Fibroblast of skin of abdomen (primary cell): Measurements from ENCODE around the gene TBC1D14.
"Not testable (repeated sequence)": the region's sequence is repeated elsewhere in the genome, so short reads cannot be mapped to it uniquely, and the experiment has no call there.

Source experiments
- DNase-seq: peaks from one replicate; pipeline ENCODE4 v3.0.0-alpha.2; 2013

Gene TBC1D14

DNA sequence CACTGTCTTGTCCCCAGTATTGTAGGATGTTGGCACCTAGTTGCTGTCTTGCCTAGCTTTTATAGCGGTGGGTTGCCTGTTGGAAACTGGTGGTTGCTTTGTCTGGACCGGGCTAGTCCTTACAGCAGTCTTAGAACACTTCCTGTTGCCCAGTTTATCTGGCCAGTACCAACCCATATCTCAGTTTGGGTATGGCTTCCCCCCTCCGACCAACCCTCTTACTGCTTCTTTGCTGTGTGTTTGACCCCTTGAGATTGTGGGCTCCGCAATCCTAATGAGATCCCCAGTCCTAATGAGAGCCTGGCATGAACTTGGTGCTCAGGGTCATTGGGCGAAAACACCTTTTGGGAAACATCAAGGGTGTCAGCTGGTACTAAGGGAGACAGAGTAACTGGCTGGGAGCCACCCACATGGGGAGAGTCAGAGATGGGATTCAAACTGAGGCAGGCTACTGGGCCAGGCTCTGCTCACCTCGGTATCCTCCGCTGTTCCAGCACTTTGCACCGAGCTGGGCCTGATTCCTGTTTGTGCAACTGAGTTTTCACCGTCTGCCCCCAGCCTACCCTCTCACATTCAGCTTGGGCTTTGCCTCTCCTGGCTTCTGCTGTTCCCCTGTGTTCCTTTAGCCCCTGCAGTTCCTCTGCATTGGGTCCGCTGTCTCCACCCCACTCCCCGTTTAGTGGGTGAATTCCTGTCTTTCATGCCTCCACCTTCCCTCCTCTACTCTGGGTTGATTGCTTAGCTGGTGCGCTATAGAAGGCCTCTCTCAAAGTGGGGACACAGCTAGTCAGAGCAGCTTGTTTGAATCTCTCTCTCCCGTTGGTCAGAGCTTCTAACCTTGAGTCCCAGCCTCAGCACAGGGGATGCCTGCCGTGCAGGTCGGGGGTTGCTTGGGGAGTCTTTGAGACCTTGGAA lies 1.6 kb downstream of the TBC1D14 start:
- DNase-seq, result no peak

DNA sequence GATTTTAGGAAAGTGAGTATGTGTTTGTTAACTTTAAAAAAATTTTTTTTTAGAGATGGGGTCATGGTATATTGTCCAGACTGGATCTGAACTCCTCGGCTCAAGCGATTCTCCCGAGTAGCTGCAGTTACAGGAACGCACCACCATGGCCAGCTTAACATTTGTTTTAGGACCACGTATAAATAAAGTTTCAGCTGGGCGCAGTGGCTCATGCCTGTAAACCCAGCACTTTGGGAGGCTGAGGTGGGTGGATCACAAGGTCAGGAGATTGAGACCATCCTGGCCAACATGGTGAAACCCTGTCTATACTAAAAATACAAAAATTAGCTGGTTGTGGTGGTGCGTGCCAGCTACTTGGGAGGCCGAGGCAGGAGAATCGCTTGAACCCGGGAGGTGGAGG lies 2.3 kb downstream of the TBC1D14 start:
- DNase-seq, result not testable (repeated sequence)

DNA sequence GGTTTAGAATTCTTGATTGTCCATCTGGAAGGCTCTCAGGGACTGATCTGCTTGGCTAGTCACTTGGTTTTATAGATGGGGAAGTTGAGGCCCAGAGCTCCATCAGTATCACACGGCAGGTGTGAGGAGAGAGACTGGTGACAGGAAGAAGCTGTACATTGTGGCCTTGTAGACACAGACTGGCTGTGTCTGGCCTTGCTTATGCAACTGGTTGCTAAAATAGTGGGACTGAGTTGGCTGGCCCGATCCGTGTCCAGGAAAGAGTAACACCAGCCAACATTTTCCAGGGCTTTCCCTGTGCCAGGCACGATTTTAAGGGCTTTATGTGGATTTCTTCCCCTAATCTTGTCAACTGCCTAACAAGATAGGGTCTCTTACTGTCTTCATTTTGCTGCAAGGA lies 2.8 kb downstream of the TBC1D14 start:
- DNase-seq, result no peak

DNA sequence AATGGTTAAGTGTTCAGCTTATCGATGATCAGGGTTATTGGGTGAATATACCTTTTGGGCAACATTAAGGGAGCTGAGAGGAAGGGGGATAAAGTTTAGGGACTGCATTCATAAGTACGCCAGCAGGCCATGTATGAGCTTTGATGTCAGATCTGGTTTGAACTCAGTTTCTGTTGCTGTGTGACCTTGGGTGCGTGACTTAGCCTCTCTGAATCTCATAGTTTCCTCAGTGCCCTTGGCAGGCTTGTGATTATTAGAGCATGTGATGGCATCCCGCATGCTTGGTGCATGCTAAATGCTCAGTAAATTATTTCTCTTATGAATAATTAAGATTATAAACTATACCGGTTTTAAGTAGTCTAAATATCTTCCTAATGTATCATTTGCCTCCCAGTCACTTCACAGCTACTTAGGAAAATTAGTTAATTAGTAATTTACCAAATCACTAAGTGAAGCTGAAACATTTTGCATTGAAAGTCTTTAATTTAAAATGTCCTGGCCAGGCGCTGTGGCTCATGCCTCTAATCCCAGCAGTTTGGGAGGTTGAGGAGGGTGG lies 3.8 kb downstream of the TBC1D14 start:
- no peak for DNase-seq

DNA sequence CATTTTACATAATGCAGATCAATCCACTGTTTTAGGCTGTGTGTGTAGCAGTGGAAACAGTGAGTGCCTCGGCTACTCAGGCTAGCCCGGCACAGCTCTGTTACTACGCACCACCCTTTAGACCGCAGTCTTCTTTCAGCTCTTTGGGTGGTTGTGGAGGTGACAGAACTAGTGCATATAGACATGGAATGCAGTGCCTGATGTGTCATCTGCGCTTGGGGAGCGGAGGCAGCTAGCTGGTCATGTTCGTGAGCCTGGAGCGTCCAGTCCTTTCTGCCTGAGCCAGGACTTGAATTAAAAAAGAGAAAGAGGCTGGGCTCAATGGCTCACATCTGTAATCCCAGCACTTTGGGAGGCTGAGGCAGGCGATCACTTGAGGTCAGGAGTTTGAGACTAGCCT lies 4.8 kb downstream of the TBC1D14 start:
- DNase-seq, result no peak

- DNase-seq, result no peak
These were observed 5.7 kb downstream of the TBC1D14 start for GRCh38 chr4:6915041-6916005.

DNA sequence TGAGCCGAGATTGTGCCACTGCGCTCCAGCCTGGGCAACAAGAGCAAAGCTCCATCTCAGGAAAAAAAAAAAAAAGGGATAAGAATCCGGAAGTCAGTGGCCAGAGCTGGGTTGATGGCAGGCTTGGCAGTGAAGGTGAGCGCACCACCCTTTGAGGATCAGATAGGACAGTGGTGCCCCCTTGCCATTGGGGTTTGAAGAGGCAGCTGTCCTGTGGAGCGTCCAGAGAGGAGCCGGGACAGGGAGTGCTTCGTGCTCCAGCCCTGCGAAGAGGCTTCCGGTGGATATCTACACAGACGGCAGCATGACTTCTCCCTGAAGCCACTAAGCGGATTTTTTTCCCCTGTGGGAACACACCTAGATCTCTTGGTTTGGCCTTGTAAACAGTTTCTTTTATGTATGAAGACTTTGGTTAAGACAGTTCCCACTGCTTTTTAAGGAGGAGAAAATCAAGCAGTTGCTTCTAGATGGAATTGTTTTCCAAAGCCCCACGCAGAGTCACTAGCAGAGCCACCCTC lies 6.5 kb downstream of the TBC1D14 start:
- no peak for DNase-seq

- no peak for DNase-seq
These were observed 7.2 kb downstream of the TBC1D14 start for GRCh38 chr4:6916587-6917460.

DNA sequence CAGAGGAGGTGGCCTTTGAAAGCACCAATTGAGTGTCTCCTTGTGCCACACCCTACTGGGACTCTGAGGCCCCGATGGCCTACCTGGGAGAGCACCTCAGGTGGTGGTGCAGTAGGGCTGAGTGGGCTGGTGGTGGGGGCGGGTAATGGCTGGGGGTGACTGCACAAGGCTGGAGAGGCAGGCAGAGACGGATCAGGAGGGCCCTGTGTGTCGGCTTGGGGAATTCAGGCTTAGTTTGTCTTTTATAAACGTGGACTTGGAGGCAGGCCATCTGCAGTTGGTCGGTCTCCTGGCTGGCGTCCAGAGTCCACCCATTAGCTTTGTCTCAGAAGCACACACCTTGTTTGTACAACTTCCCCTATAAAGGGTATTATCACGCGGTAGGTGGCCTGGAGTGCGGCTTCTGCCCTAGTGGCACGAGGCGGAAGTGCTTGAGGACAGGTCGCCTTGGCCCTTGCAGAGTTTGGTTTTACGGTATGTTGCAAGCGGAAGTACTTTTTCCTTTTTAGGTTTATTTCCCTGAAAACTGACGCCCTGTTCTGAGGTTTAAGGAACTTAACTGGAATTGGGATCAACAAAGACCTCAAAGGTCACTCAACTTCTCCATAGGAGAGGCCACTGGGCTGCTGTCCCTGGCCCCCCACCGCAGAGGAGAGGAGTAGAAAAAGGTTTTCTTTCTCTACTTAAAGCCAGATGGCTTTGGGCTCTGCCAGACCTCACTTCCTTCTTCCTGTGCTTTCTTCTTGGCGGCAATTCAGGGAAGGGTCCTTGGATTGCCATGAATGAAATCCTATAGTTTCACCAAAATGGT lies 8.0 kb downstream of the TBC1D14 start:
- no peak for DNase-seq

GRCh38 chr4:6918338-6918737 lies 8.7 kb downstream of the TBC1D14 start:
- DNase-seq, result no peak

- DNase-seq, result no peak
These were observed 10.5 kb downstream of the TBC1D14 start for GRCh38 chr4:6920171-6920570.

- DNase-seq, result no peak
These were observed 13.9 kb downstream of the TBC1D14 start for GRCh38 chr4:6923507-6923906.

DNA sequence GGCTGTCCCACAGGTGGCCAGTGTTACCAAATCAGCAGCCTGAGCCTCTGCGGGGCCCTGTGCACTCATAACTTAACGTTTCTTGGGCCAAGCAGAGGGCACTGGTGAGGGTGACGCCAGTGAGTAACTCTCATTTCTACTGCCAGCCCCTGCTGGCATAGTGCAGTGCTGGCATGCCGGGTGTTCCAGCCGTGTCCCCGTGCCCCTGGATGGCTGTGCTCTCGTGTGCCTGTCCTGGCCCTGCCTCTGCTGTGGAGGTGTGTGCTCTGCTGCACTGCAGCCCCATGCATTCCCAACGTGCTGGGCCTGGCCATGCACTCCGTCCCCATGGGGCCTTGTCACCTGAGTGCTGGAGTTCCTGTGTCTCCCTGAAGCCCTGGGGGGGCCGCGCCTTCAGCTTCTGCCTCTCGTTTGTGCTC lies 14.7 kb downstream of the TBC1D14 start:
- DNase-seq, result no peak

DNA sequence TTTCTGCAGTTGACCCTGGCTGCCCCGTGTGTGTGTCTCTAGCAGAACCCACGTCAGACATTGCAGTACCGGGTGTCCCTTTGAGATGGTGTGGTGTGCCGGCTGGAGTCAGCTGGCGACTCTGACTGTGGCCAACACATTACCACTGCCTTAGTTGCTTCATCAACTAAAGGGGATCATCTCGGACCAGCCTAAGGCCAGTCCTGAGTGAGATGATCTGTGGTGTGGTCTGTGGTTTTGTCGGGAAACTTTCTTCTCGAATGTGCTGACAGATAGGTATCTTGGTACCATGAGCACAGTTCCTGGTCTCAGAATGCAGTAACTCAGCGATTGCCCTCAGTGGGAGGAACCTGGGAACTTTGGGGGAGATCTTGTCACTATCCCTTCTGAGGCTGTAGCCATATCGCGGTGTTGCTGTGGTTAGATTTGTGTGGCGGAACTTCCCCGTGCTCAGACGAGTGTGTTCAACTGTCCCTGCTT lies 15.8 kb downstream of the TBC1D14 start:
- no peak for DNase-seq

DNA sequence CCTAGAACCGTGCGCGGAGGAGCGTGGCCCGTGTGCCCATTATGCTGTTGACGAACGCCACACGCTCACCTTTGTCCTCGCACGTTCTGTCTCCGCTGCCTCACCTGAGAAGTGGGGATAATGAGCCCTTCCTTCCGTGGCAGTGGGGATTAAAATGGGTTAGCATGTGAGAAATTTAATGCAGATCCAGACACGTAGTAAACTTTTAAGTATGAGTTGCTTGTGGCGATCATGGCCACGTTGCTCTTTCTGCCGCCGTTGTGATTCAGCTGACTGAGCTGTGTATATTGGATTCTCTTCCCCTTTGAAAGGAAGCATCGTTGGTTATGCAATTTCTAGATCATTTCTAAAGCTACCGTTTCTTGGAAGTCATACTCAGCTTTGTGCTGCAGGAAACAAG lies 16.5 kb downstream of the TBC1D14 start:
- no peak for DNase-seq

- no peak for DNase-seq
These were observed 17.3 kb downstream of the TBC1D14 start for GRCh38 chr4:6926681-6927478.

DNA sequence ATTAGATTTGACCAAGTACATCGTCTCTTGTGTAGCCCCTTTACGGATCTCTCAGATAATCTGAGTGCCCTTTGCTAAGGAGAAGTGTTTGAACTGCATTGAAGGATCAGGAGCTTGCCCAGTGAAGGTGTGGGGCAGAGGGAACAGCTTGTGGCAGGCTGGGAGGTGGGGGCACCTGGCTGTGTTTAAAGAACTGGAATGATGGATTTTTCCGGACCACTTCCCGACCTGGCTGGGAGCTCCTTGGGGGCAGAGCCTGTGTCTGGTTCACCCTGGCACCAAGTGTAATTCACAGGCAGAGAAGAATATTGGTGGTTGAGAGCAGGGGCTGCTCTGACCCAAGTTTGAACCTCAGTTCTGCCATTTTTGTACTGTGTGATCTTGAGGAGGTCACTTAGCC lies 18.5 kb downstream of the TBC1D14 start:
- DNase-seq, result no peak

DNA sequence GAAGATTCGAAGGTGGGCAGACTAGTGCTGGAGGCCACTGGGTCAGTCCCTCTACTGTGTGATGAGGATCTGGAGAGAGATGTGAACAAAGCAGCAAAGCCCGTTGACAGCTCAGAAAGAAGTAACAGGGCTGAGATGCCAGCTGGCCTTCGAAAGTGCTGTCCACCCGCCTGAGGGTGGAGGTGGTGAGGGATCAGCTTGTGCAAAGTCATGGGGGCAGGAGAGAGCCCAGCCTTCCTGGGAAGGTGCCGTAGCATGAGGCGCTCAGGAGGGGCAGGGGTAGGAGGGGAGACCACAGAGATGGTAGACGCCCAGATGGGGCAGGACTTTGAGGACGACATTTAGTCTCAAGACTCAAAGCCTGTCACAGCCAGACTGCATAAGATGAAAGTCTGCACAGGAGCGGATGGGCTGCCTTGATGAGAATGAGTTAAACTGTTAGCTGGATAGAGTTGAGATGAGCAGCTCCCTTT lies 19.7 kb downstream of the TBC1D14 start:
- DNase-seq, result no peak

DNA sequence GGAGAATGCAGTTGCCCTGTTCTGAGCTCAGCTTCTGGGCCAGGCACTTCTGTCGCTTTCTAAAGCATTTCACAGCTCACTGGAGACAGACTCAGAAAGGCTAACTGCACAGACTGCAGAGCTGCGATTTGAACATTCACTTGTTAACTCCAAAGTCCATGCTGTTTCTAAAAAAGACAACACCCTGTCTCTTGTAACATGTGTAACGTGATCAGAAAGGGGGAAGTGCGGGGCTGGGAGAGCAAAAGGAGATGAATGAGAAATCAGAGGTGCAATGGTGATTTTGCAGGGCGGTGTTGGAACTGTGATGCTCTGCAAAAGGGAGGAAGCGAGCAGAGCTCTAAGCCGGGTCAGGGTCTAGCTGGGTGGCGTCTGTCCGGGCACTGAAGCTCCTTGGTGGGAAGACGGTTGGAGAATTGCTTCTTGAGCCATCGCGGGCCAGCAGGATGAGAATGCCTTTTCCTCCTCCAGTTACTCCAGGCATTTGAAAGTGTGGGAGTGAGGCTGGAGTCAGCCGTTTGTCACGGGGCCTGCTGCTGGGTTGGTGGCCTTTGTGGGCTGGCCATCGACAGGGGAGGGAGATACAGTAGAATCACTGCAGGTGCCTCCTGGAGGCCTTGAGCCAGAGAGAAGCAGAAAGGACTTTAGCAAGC lies 20.3 kb downstream of the TBC1D14 start:
- no peak for DNase-seq
